Activated CD4-positive, alpha-beta T cell treated with anti-CD3 and anti-CD28 coated beads for 36 hours (primary cell): Measurements from ENCODE around the gene CYSLTR2. TPM values are rescaled to one million over a fixed set of nuclear protein-coding genes. Genes with fewer than 3 reads are reported as not detected.

ENCODE experiments used
- total RNA-seq, 2 experiments: library from RNA; stranded (reverse); gene quantifications; one replicate each; pipeline ENCODE4 v1.2.3, GENCODE V29; 2021

CYSLTR2 gene
- total RNA-seq, 2 experiments from 2014 or later: 2.2 to 2.5 TPM

Other genes starting within 250 kb of the CYSLTR2 start
- gene LPAR6, start 240.8 kb upstream of the CYSLTR2 start, total RNA-seq: 1 to 10 TPM; 6.8 to 7.9 TPM
- gene RCBTB2, start 120.8 kb upstream of the CYSLTR2 start, total RNA-seq: 1 to 10 TPM; 1.1 to 1.6 TPM